Astrocyte of the cerebellum (primary cell): ENCODE measurements around the gene SLC6A20.

Experiments
- DNase-seq: peaks from one replicate; pipeline ENCODE4 v3.0.0-alpha.2; 2011; ENCODE audit warnings: low read depth
- H3K4me3 ChIP-seq: 2 replicates; pipeline ENCODE4 v1.5.1; 2011; ENCODE audit warnings: mild to moderate bottlenecking, low read depth, low read length, moderate library complexity
- in situ Hi-C: cut with HindIII; loops from 2 replicates; pipeline ENCODE4 v1.10.0; 2017; ENCODE audit warnings: low sequenced_read_pairs
- TF ChIP-seq, protein P1 (sequence below): IDR thresholded peaks from 2 replicates; pipeline ENCODE4 v1.5.1; 2012; ENCODE audit warnings: low read length, low read depth, moderate library complexity, mild to moderate bottlenecking; ENCODE audit errors: missing control alignments

Gene SLC6A20

DNA sequence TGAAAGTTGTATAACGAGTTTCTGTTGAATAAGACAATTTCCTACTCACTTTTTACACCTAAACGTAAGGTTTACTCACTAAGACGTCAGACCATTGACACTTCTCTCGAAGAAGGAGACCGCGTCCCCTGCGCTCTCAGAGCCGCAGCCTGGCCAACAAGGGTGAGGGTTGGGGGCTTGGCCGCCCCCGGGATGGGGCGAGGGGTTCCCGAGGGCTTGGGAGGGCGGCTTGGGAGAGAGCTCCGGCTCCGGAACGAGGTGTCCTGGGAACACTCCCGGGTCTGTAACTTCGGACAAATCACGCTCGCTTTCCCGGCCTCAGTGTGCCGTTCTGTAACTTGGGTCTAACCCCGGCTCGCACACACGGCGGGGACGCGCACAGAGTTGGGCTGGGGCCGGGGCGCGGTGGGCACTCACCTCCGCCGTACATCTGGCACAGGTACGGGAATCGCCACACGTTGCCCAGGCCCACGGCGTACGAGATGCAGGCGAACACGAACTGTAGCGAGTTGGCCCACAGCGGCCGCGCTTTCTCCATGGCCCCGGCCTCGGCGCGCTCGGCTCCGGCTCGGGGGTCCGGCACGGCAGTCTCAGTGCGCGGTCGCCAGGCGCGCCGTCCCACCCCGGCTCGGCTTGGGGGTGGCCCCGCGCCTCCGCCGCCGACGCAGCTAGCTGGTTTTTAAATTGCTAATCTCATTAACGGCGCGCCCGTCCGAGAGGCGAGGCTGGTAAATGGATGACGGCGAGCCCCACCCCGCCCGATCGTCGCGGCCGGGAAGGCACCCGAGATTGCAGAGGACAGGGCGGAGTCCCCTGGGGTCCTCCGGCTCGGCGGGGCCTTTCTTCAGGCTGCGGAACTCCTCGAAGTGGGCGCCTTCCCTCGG is at the start of gene SLC6A20:
Gene SLC6A20 (minus strand): TSS at position 655 of the 884 bp plus-strand sequence. CDS start 117 bp downstream, at position 538.
- DNase-seq: no peak
- peak within 1 kb of the TSS; percentile 23 for H3K4me3 ChIP-seq
- in situ Hi-C loops: no loop called here
- TF ChIP-seq, protein P1, sequence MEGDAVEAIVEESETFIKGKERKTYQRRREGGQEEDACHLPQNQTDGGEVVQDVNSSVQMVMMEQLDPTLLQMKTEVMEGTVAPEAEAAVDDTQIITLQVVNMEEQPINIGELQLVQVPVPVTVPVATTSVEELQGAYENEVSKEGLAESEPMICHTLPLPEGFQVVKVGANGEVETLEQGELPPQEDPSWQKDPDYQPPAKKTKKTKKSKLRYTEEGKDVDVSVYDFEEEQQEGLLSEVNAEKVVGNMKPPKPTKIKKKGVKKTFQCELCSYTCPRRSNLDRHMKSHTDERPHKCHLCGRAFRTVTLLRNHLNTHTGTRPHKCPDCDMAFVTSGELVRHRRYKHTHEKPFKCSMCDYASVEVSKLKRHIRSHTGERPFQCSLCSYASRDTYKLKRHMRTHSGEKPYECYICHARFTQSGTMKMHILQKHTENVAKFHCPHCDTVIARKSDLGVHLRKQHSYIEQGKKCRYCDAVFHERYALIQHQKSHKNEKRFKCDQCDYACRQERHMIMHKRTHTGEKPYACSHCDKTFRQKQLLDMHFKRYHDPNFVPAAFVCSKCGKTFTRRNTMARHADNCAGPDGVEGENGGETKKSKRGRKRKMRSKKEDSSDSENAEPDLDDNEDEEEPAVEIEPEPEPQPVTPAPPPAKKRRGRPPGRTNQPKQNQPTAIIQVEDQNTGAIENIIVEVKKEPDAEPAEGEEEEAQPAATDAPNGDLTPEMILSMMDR: no peak

GRCh38 chr3:45844616-45845015 is 48.3 kb upstream of the SLC6A20 start:
- DNase-seq: no peak
- TF ChIP-seq, protein P1: no peak
- no peak overlapping the region for H3K4me3 ChIP-seq
- in situ Hi-C loops: no loop called here

GRCh38 chr3:45842851-45843625 is 46.7 kb upstream of the SLC6A20 start:
- no peak overlapping the region for H3K4me3 ChIP-seq
- TF ChIP-seq, protein P1: no peak
- in situ Hi-C loops: no loop called here
- DNase-seq: no peak

GRCh38 chr3:45841757-45842491 is 45.6 kb upstream of the SLC6A20 start, which contains the start of gene LZTFL1:
Gene LZTFL1 (minus strand): TSS chr3:45842119. CDS start chr3:45841991, 128 bp downstream.
- peak; percentile 97 for DNase-seq
- H3K4me3 ChIP-seq: peak within 1 kb of the TSS; percentile 84
- TF ChIP-seq, protein P1: no peak
- in situ Hi-C loops: no loop called here

DNA sequence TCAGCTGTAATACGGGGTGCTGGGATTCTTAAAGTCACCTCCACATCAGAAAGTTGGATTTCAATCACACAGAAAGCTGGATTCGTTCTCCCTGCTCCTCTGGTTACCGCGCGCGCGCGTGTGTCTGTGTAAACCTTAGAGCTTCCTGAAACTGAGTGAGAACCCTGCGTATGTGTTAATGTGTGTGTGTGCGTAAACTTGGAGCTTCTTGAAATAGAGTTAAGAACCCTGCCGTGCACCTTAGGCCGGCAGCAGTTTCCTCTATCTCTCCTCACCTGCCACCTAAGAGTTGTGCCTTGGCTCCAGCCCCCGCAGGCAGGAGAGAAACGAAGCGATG is 45.1 kb upstream of the SLC6A20 start:
- TF ChIP-seq, protein P1: no peak
- peak overlapping the region; percentile 84 for H3K4me3 ChIP-seq
- peak; percentile 5 for DNase-seq
- in situ Hi-C loops: no loop called here

GRCh38 chr3:45838466-45838865 is 42.1 kb upstream of the SLC6A20 start:
- in situ Hi-C loops: no loop called here
- TF ChIP-seq, protein P1: no peak

More at GRCh38 chr3:45838466-45838865, 42.1 kb upstream of the SLC6A20 start:
- DNase-seq: no peak
- no peak overlapping the region for H3K4me3 ChIP-seq
